ENCODE results near the gene CCDC102B.
"Not testable (repeated sequence)": the region's sequence is repeated elsewhere in the genome, so short reads cannot be mapped to it uniquely, and the experiment has no call there.

CCDC102B gene

DNA sequence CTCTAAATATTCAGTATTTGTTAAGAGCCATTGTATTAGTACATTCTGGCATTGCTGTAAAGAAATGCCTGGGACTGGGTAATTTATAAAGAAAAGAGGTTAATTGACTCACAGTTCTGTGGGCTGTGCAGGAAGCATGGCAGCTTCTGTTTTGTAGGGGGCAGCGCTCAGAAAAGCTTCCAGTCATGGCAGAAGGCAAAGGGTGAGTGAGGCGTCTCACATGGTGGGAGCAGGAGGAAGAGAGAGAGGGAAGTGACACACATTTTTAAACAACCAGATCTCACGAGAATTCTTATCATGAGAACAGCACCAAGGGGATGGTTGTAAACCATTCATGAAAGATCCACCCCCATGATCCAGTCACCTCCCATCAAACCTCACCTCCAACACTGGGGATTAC, 13.8 kb upstream of the CCDC102B start:
- H3K9me3 ChIP-seq (ENCODE audit: control insufficient read depth, low read length) = no peaks in the 10 kb centered on the region
- no peak overlapping the region for H3K9ac ChIP-seq (ENCODE audit: low read length)
- no peaks in the 10 kb centered on the region for H3K27me3 ChIP-seq (ENCODE audit: control insufficient read depth, insufficient read depth, low read length)
- no peaks in the 10 kb centered on the region for H3K4me1 ChIP-seq (ENCODE audit: control insufficient read depth, insufficient read depth, low read length)
- H3K36me3 ChIP-seq (ENCODE audit: control insufficient read depth, insufficient read depth, low read length) = no peaks in the 10 kb centered on the region
- H3K4me3 ChIP-seq (ENCODE audit: low read length) = no peak overlapping the region

DNA sequence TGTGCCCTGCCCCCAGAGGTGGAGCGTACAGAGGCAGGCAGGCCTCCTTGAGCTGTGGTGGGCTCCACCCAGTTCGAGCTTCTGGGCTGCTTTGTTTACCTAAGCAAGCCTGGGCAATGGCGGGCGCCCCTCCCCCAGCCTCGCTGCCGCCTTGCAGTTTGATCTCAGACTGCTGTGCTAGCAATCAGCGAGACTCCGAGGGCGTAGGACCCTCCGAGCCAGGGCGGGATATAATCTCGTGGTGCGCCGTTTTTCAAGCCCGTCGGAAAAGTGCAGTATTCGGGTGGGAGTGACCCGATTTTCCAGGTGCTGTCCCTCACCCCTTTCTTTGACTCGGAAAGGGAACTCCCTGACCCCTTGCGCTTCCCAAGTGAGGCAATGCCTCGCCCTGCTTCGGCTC, 7.6 kb upstream of the CCDC102B start:
- not testable (repeated sequence) for H3K4me1 ChIP-seq (ENCODE audit: control insufficient read depth, insufficient read depth, low read length); H3K36me3 ChIP-seq (ENCODE audit: control insufficient read depth, insufficient read depth, low read length); H3K9me3 ChIP-seq (ENCODE audit: control insufficient read depth, low read length); H3K9ac ChIP-seq (ENCODE audit: low read length); H3K4me3 ChIP-seq (ENCODE audit: low read length); H3K27me3 ChIP-seq (ENCODE audit: control insufficient read depth, insufficient read depth, low read length)

DNA sequence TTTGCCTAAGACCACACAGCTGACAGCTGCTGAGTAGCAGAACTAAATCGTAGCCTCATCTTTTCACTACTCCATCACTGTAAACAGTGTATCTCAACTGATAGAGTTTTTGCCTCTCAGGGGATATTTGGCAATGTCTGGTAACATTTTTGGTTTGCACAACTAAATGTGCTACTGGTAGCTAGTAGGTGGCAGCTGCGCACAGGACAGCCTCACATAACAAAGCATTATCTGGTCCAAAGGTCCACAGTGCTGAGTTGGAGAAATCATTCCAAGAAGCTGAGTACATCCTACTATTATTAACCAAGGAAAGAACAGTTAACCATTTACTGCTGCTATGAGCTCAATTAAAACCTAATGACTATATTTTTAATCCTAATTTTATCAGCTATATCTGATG, 6.1 kb upstream of the CCDC102B start:
- no peaks in the 10 kb centered on the region for H3K4me1 ChIP-seq (ENCODE audit: control insufficient read depth, insufficient read depth, low read length)
- H3K9ac ChIP-seq (ENCODE audit: low read length) = no peak overlapping the region
- H3K9me3 ChIP-seq (ENCODE audit: control insufficient read depth, low read length) = no peaks in the 10 kb centered on the region
- no peak overlapping the region for H3K4me3 ChIP-seq (ENCODE audit: low read length)
- no peaks in the 10 kb centered on the region for H3K27me3 ChIP-seq (ENCODE audit: control insufficient read depth, insufficient read depth, low read length)
- H3K36me3 ChIP-seq (ENCODE audit: control insufficient read depth, insufficient read depth, low read length) = no peaks in the 10 kb centered on the region

DNA sequence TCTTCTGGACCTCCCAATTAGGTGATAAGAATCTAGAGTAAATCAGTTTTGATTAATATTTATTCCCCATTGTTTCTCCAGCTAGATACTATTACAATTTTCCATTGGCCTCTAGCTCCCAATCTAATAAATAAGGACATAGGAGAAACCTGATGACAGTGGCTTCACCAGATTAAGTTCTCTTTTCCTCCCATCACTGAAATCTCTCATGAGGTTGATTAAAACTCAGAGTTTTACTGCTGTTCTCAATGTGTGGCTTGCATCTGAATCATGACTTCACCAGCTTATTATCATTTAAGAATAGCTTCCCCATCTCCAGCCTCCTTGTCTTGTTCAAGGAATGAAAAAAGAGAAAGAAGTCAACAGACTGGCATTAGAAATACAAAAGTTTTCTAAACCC, 3.9 kb upstream of the CCDC102B start:
- H3K9ac ChIP-seq (ENCODE audit: low read length) = no peak overlapping the region
- no peaks in the 10 kb centered on the region for H3K4me1 ChIP-seq (ENCODE audit: control insufficient read depth, insufficient read depth, low read length)
- no peak overlapping the region for H3K4me3 ChIP-seq (ENCODE audit: low read length)
- no peaks in the 10 kb centered on the region for H3K27me3 ChIP-seq (ENCODE audit: control insufficient read depth, insufficient read depth, low read length)
- no peaks in the 10 kb centered on the region for H3K9me3 ChIP-seq (ENCODE audit: control insufficient read depth, low read length)
- no peaks in the 10 kb centered on the region for H3K36me3 ChIP-seq (ENCODE audit: control insufficient read depth, insufficient read depth, low read length)

DNA sequence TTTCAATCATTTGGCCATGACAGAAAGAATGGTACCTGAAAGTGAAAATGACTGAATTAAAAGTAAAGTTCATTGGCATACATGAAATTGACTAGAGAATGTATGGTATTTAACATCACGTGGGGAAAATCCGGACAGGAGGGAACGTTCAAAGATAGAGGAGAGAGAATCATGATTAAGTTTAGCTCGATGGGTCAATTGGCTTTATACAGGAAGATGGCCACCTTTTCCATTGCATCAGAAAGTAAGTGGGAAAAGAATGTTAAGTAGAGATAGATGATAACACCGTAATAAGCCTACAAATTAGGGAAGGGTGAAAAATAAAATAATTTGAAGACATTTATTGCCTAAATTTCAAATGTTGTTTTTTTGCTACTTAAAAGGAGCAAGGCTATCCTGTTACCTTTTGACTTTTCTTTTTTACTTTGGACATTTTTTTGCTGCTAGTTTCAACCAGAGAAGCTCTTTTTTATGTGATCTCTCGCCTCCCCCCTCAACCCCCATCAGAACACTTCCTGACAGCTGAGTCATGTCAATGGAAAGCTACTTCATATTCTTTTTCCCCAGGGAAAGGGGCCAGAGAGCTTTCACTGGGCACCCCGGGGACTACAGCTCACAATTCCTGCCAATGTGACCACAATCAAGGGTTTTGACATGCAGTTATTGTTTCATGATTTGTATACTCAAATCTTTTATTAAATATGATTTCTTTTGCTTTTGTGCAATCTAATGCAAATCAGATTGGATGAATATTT, 767 bp upstream of the CCDC102B start:
- H3K9me3 ChIP-seq (ENCODE audit: control insufficient read depth, low read length) = no peaks in the 10 kb centered on the region
- no peaks in the 10 kb centered on the region for H3K4me1 ChIP-seq (ENCODE audit: control insufficient read depth, insufficient read depth, low read length)
- H3K27me3 ChIP-seq (ENCODE audit: control insufficient read depth, insufficient read depth, low read length) = no peaks in the 10 kb centered on the region
- no peaks in the 10 kb centered on the region for H3K36me3 ChIP-seq (ENCODE audit: control insufficient read depth, insufficient read depth, low read length)
- H3K4me3 ChIP-seq (ENCODE audit: low read length) = no peak overlapping the region
- no peak overlapping the region for H3K9ac ChIP-seq (ENCODE audit: low read length)

DNA sequence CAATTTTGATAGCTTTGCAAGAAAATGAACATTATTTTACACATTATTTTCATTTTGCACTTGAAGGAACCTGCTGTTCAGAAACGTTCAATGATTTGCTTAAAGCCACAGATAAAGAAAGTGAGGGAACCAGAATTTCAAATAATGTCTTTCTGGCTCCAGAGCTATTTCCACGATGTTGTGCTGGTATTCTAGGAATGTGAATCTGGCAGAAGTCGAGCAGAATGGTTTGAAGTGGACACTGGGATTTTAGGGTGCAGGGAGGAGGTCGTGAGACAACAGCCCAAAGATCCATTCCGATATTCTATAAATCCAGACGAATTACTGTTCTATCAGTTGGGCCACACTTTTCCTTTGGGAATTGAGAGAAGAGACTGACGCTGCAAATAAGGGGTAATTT, 2.2 kb downstream of the CCDC102B start:
- no peaks in the 10 kb centered on the region for H3K27me3 ChIP-seq (ENCODE audit: control insufficient read depth, insufficient read depth, low read length)
- no peaks in the 10 kb centered on the region for H3K9me3 ChIP-seq (ENCODE audit: control insufficient read depth, low read length)
- H3K4me3 ChIP-seq (ENCODE audit: low read length) = no peak overlapping the region
- no peak overlapping the region for H3K9ac ChIP-seq (ENCODE audit: low read length)
- no peaks in the 10 kb centered on the region for H3K4me1 ChIP-seq (ENCODE audit: control insufficient read depth, insufficient read depth, low read length)
- H3K36me3 ChIP-seq (ENCODE audit: control insufficient read depth, insufficient read depth, low read length) = no peaks in the 10 kb centered on the region

DNA sequence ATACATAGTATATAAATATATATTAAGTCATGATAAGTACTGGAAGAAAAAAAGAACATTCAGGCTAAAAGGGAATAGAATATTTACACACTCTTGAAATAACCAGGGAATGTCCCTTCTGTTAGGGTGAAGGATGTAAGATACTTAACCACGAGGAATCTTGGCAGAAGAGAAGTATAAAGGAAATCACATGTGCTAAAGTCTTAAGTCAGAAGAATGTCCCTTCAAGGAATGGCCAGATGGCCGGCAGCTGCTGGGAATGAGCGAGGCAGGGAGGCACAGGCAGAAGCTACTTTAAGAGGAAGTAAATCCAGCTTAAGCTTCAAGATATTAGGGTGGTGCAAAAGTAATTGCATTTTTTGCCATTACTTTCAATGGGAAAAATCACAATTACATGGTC, 5.5 kb downstream of the CCDC102B start:
- H3K27me3 ChIP-seq (ENCODE audit: control insufficient read depth, insufficient read depth, low read length) = no peaks in the 10 kb centered on the region
- H3K9ac ChIP-seq (ENCODE audit: low read length) = no peak overlapping the region
- H3K36me3 ChIP-seq (ENCODE audit: control insufficient read depth, insufficient read depth, low read length) = no peaks in the 10 kb centered on the region
- H3K4me1 ChIP-seq (ENCODE audit: control insufficient read depth, insufficient read depth, low read length) = no peaks in the 10 kb centered on the region
- H3K9me3 ChIP-seq (ENCODE audit: control insufficient read depth, low read length) = no peaks in the 10 kb centered on the region
- H3K4me3 ChIP-seq (ENCODE audit: low read length) = no peak overlapping the region

DNA sequence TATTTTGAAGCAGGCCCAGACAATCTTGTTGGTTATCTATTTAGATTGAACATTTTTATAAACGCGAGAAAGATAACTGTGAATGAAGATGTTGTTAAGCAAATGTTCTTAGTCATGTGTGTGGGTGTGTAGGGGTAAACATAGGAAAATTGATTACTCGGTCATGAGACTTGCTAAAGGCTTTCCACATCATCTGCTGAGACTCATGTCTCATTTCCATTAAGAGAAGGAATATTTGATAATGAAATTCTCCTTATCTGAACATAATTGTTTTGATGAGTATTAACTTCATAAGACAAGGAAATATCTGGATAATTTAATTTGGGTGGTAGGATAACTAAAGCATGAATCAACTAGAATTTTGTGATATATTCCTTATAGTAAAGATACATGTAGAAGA, 19.7 kb downstream of the CCDC102B start:
- H3K4me3 ChIP-seq (ENCODE audit: low read length) = no peak overlapping the region
- H3K27me3 ChIP-seq (ENCODE audit: control insufficient read depth, insufficient read depth, low read length) = no peaks in the 10 kb centered on the region
- H3K4me1 ChIP-seq (ENCODE audit: control insufficient read depth, insufficient read depth, low read length) = no peaks in the 10 kb centered on the region
- no peaks in the 10 kb centered on the region for H3K9me3 ChIP-seq (ENCODE audit: control insufficient read depth, low read length)
- H3K9ac ChIP-seq (ENCODE audit: low read length) = no peak overlapping the region
- H3K36me3 ChIP-seq (ENCODE audit: control insufficient read depth, insufficient read depth, low read length) = no peaks in the 10 kb centered on the region

DNA sequence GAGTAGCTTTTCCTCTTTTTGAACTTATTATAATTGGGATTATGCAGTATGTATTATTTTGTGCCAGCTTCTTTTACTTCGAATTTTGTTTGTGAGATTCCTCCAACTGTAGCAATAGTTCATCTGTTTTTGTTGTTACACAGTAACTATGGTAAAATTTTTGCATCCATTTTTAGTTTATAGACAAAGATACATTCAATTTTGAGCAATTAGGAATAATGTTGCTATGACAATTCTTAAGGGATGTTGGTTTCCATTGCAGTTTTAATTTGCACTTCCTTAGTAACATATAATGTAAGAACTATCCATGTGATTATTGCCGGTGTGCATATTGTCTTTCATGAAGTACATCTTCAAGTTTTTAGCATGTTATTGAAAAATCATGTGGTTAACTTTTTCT, 20.7 kb downstream of the CCDC102B start:
- no peaks in the 10 kb centered on the region for H3K27me3 ChIP-seq (ENCODE audit: control insufficient read depth, insufficient read depth, low read length)
- no peak overlapping the region for H3K9ac ChIP-seq (ENCODE audit: low read length)
- H3K4me1 ChIP-seq (ENCODE audit: control insufficient read depth, insufficient read depth, low read length) = no peaks in the 10 kb centered on the region
- H3K36me3 ChIP-seq (ENCODE audit: control insufficient read depth, insufficient read depth, low read length) = no peaks in the 10 kb centered on the region
- H3K9me3 ChIP-seq (ENCODE audit: control insufficient read depth, low read length) = no peaks in the 10 kb centered on the region
- H3K4me3 ChIP-seq (ENCODE audit: low read length) = no peak overlapping the region

DNA sequence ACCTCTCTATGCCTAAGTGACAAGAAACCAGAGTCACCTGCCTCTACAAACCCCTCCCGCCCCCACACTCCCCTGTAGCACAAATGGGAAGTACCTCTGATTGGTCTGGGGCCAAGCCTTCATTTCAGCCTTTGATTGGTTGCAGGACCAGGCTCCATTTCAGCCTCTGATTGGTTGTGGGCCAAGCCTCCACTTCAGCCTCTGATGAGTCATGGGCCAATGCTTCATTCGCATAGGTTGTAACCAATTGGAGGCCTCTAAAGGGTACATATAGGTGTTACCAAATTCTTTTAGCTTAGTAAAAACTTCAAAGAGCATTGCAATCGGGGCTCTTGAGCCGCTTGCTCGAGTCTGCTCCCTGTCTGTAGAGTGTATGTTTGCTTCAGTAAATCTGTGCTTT, 25.0 kb downstream of the CCDC102B start:
- no peak overlapping the region for H3K4me3 ChIP-seq (ENCODE audit: low read length)
- H3K4me1 ChIP-seq (ENCODE audit: control insufficient read depth, insufficient read depth, low read length) = no peaks in the 10 kb centered on the region
- H3K9me3 ChIP-seq (ENCODE audit: control insufficient read depth, low read length) = no peaks in the 10 kb centered on the region
- no peak overlapping the region for H3K9ac ChIP-seq (ENCODE audit: low read length)
- no peaks in the 10 kb centered on the region for H3K27me3 ChIP-seq (ENCODE audit: control insufficient read depth, insufficient read depth, low read length)
- no peaks in the 10 kb centered on the region for H3K36me3 ChIP-seq (ENCODE audit: control insufficient read depth, insufficient read depth, low read length)

DNA sequence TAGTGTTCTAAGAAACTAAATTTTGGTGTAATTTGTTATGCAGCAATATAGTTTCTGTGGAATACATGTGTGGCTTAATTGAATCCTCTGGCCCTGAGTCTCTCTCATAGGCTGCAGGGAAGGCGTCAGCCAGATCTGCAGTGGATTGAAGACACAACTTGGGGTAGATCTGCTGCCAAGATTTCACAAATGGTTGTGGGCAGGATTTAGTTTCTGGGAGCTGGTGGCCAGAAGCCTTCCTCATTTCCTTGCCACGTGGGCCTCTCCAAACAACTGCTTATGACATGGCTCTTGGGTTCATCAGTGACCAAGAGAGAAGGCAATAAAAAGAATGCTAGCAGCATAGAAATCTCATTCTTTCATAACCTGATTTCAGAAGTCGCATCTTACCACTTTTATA, 28.2 kb downstream of the CCDC102B start:
- no peak overlapping the region for H3K4me3 ChIP-seq (ENCODE audit: low read length)

DNA sequence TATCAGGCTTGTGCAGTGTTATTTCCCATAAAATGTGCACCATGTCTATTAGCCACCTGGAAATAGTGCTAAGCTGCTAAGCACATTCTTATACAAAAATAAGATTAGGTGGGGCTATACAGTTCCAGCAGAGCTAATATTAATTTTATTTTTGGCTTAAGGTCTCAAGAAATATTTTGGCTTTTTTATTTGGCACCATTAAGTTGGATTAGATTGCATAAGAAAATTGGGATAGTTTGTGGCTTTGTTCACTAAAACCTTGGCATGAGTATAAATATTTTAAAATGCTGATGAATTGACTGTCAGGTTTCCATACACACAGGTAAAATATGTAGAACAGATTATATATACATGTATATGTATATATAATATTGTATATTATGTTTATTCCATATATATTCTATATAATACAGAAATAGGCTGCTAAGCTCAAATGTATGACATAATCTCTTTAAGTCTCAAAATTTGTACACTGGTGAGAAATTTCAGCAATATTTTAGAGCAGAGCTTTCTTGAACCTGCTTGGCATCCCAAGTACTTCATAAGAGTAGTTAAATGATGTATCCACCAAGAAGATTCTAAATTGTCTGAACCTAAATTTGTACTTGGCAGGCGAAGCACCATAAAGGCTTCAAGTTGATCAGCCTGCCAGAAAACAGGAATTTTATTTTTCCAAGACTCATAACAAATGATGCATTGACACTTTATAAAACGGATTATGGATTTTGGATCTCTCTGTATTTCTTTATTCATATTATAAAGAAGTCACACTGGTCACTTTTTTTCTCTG, 32.6 kb downstream of the CCDC102B start:
- no peaks in the 10 kb centered on the region for H3K4me1 ChIP-seq (ENCODE audit: control insufficient read depth, insufficient read depth, low read length)
- no peak overlapping the region for H3K4me3 ChIP-seq (ENCODE audit: low read length)
- H3K9ac ChIP-seq (ENCODE audit: low read length) = no peak overlapping the region
- H3K9me3 ChIP-seq (ENCODE audit: control insufficient read depth, low read length) = no peaks in the 10 kb centered on the region
- no peaks in the 10 kb centered on the region for H3K27me3 ChIP-seq (ENCODE audit: control insufficient read depth, insufficient read depth, low read length)
- no peaks in the 10 kb centered on the region for H3K36me3 ChIP-seq (ENCODE audit: control insufficient read depth, insufficient read depth, low read length)

More for the DNA sequence above, 28.2 kb downstream of the CCDC102B start:
- Histone ChIP-seq H3K9ac (ENCODE audit: low read length) (no peak overlapping the region), H3K27me3 (ENCODE audit: control insufficient read depth, insufficient read depth, low read length) (no peaks in the 10 kb centered on the region), H3K4me1 (ENCODE audit: control insufficient read depth, insufficient read depth, low read length) (no peaks in the 10 kb centered on the region), H3K36me3 (ENCODE audit: control insufficient read depth, insufficient read depth, low read length) (no peaks in the 10 kb centered on the region), H3K9me3 (ENCODE audit: control insufficient read depth, low read length) (no peaks in the 10 kb centered on the region)

Data from mucosa of stomach (tissue), 1 donor.